Naive B cell (primary cell): ENCODE results near the gene ACER2. TPM values are rescaled to one million over a fixed set of nuclear protein-coding genes. Genes with fewer than 3 reads are reported as not detected.

ENCODE experiments used
- ATAC-seq, 2 donors: fragments of 150-1000 bp; cut with Tn5 transposase; 2 replicates each; pipeline ENCODE4 v1.10.0; 2021; ENCODE audit warnings: low read depth in 2 of 2, mild to moderate bottlenecking in 2 of 2, moderate library complexity in 2 of 2
- DNase-seq: peaks from one replicate; pipeline ENCODE4 v3.0.0; 2022
- H3K27ac Mint-ChIP-seq, 6 donors: one replicate each; pipeline ENCODE4 v1.8.0; 2020 to 2022; ENCODE audit warnings: mild to moderate bottlenecking in 6 of 6, mixed read lengths in 6 of 6, moderate library complexity in 5 of 6, inconsistent platforms in 2 of 6
- H3K27me3 Mint-ChIP-seq, 3 donors: one replicate each; pipeline ENCODE4 v1.8.0; 2021 to 2022; ENCODE audit warnings: mixed read lengths in 3 of 3, mild to moderate bottlenecking in 1 of 3
- H3K36me3 Mint-ChIP-seq, 2 donors: one replicate each; pipeline ENCODE4 v1.8.0; 2020 to 2022; ENCODE audit warnings: mixed read lengths in 2 of 2, inconsistent platforms in 1 of 2, mild to moderate bottlenecking in 1 of 2
- H3K4me1 Mint-ChIP-seq, 3 donors: one replicate each; pipeline ENCODE4 v1.8.0; 2020 to 2022; ENCODE audit warnings: mixed read lengths in 3 of 3, inconsistent platforms in 1 of 3, mild to moderate bottlenecking in 1 of 3, moderate library complexity in 1 of 3
- H3K4me3 Mint-ChIP-seq, 8 donors: one replicate each; pipeline ENCODE4 v1.8.0; 2020 to 2022; ENCODE audit warnings: mild to moderate bottlenecking in 8 of 8, mixed read lengths in 8 of 8, moderate library complexity in 8 of 8, inconsistent platforms in 2 of 8
- H3K9me3 Mint-ChIP-seq, 7 donors: one replicate each; pipeline ENCODE4 v1.8.0; 2020 to 2022; ENCODE audit warnings: mixed read lengths in 7 of 7, mild to moderate bottlenecking in 5 of 7, inconsistent platforms in 2 of 7, moderate library complexity in 1 of 7
- polyA plus RNA-seq, 6 donors: library from polyadenylated mRNA; unstranded; fragments of 300-500 nt; fragmentation: Illumina TruSeq; gene quantifications; one replicate each; pipeline ENCODE4 v1.2.3, GENCODE V29; 2021; ENCODE audit warnings: low read depth in 6 of 6

The ACER2 gene
- polyA plus RNA-seq, 6 donors from 2014 or later, result 0.14 to 0.80 (median 0.56) TPM; not detected in 1

DNA sequence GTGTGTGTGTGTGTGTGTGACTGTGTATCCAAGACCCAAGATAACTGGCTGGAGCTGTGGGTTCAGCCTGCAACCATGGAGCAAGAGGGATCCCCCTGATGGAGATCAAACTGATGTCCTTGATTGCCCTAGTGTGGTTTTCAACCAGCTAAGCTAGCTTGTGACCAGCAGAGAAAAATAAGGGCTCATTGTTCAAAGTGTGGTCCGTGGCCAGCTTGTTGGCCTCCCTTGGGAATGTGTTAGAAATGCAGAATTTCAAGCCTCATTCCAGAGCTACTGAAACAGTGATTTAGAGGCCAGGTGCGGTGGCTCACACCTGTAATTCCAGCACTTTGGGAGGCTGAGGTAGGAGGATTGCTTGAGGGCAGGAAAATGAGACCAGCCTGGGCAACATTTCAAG lies 79.9 kb downstream of the ACER2 start:
- no peak for ATAC-seq
- Mint-ChIP-seq H3K27ac (no peak overlapping the region), H3K9me3 (no peaks in the 10 kb centered on the region), H3K27me3 (peaks cover 13 to 14% (median 13%) of the 10 kb centered on the region in 3 donors), H3K4me3 (no peak overlapping the region), H3K4me1 (peaks cover 0 to 8% (median 8%) of the 10 kb centered on the region in 3 donors), H3K36me3 (no peaks in the 10 kb centered on the region)
- DNase-seq, result no peak

DNA sequence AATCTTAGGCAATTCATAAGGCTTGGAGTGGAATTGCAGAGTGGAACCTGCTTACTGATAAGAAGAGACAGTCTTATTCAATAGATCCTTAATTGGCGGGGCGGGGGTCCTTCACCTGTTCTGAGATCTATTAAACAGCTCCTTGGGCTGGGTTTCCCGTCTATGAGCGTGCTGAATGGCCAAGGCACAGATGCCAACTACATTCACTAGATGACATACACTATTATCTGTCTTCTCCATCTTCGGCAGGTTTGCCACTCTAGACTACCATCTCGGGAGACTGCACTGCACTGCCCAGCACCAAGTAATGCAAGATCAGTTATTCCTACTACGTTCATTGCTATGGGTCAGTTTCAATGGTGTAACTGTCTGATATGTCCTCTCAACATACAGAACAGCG lies 81.5 kb downstream of the ACER2 start:
- H3K36me3 Mint-ChIP-seq, result no peaks in the 10 kb centered on the region
- DNase-seq (no peak), ATAC-seq (no peak)
- H3K4me1 Mint-ChIP-seq, result peaks cover 0 to 8% (median 8%) of the 10 kb centered on the region in 3 donors
- peak overlapping the region in 1 of 6 donors; percentile 26 for H3K27ac Mint-ChIP-seq
- H3K27me3 Mint-ChIP-seq, result peaks cover 14 to 20% (median 18%) of the 10 kb centered on the region in 3 donors
- no peak overlapping the region for H3K4me3 Mint-ChIP-seq
- H3K9me3 Mint-ChIP-seq, result no peaks in the 10 kb centered on the region

DNA sequence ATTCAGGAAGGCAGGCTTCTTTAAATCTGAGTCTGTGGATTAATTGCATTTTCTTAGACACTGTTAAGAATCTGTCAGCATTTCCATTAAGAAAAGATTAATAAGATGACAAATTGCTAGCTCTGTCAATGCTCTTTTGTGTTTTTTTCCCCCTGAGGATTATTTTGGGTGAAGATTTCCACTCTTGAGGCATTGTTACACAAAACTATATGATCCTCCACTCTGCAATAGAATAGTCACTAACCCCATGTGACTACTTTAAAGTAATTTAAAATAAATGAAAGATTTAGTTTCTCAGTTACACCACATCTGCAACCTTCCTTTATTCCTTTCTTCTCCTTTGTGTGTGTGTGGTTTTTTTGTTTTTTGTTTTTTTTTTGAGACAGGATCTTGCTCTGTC lies 82.0 kb downstream of the ACER2 start:
- Mint-ChIP-seq H3K27me3 (peaks cover 14 to 20% (median 18%) of the 10 kb centered on the region in 3 donors), H3K36me3 (no peaks in the 10 kb centered on the region), H3K9me3 (no peaks in the 10 kb centered on the region), H3K4me1 (peaks cover 0 to 8% (median 8%) of the 10 kb centered on the region in 3 donors), H3K27ac (no peak overlapping the region), H3K4me3 (no peak overlapping the region)
- DNase-seq (no peak), ATAC-seq (no peak)

DNA sequence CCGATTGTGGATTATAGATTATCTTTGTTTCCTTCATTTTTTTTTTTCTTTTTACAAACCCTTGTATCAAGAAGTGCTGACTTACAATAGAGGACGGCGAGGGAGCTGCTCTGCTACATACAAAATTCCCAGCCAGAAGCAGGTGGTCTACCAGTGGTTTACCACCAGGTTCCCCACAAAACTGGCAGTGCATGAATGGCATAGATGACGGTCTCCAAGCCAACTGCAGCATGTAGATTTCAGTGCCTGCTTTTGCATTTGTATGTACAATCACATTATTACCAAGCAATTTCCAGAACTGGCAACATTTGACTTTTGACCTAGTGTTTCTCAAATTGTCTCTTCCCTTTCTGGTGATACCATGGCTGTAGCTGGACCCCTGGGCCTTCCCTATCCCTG lies 84.0 kb downstream of the ACER2 start:
- no peak overlapping the region for H3K27ac Mint-ChIP-seq
- peaks cover 14 to 18% (median 15%) of the 10 kb centered on the region in 3 donors for H3K27me3 Mint-ChIP-seq
- no peak for ATAC-seq
- H3K4me1 Mint-ChIP-seq, result peaks cover 0 to 8% (median 8%) of the 10 kb centered on the region in 3 donors
- H3K9me3 Mint-ChIP-seq, result no peaks in the 10 kb centered on the region
- peak overlapping the region in 3 of 8 donors; percentile 6 to 32 (median 20) for H3K4me3 Mint-ChIP-seq
- H3K36me3 Mint-ChIP-seq, result no peaks in the 10 kb centered on the region
- no peak for DNase-seq

DNA sequence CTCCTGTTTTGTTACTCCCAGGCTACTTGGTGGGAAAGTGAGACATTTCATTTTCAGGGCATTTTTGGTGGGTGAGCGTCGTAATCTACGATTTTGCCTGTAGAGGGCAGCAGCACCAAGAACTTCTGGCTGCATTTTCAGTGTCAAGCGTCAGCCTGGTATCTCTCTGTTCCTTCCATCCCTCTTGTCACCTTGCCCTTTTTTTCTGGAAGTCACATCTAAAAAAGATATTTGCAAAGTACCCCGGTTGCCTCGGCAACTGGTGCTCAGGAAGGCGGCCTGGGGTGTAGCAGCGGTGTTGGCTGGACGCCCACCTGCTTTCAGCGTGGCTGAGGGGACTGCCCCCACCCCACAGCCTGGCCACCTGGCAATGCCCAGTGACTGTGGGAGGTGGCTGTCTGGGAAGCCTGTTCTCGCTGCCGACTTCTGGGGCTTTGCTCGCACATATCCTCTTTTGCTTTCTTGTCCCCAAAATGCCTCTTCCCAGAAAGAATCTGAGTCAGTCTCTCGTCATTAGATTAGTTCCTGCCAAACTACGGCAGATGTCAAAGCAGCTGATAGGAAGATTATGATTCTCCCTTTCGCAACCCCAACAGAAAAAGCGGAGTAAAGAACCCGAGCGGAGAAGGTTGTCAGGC lies 84.5 kb downstream of the ACER2 start:
- peak overlapping the region in 6 of 8 donors; percentile 6 to 82 (median 34) for H3K4me3 Mint-ChIP-seq
- H3K4me1 Mint-ChIP-seq, result peaks cover 0 to 8% (median 8%) of the 10 kb centered on the region in 3 donors
- DNase-seq, result peak; percentile 9
- peaks cover 14 to 18% (median 15%) of the 10 kb centered on the region in 3 donors for H3K27me3 Mint-ChIP-seq
- no peaks in the 10 kb centered on the region for H3K9me3 Mint-ChIP-seq
- no peak overlapping the region for H3K27ac Mint-ChIP-seq
- no peaks in the 10 kb centered on the region for H3K36me3 Mint-ChIP-seq
- ATAC-seq, result peak; percentile 34 to 44

DNA sequence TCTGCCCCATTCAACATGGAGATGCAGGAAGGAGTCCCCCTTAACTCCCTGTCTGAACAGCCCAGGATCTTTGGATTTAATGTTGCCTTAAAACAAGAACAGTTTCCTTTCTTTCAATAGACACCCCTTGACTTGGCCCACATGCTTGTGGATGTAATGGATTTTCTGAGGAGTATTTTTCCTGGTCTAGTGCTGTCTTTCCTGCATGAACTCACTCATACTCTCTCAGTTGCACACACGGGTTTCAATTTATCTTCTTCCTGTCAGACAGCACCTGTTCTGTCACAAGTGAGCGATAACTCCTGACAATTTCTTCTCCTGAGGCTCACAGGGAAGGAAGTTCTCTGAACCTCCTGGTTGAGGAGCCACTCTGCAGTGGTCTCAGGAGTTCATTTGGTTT lies 85.1 kb downstream of the ACER2 start:
- Mint-ChIP-seq H3K4me3 (peak overlapping the region in 1 of 8 donors; percentile 82), H3K4me1 (peaks cover 0 to 8% (median 8%) of the 10 kb centered on the region in 3 donors), H3K9me3 (no peaks in the 10 kb centered on the region), H3K27ac (peak overlapping the region in 1 of 6 donors; percentile 12), H3K36me3 (no peaks in the 10 kb centered on the region), H3K27me3 (peaks cover 14 to 18% (median 15%) of the 10 kb centered on the region in 3 donors)
- no peak for ATAC-seq
- DNase-seq, result no peak

DNA sequence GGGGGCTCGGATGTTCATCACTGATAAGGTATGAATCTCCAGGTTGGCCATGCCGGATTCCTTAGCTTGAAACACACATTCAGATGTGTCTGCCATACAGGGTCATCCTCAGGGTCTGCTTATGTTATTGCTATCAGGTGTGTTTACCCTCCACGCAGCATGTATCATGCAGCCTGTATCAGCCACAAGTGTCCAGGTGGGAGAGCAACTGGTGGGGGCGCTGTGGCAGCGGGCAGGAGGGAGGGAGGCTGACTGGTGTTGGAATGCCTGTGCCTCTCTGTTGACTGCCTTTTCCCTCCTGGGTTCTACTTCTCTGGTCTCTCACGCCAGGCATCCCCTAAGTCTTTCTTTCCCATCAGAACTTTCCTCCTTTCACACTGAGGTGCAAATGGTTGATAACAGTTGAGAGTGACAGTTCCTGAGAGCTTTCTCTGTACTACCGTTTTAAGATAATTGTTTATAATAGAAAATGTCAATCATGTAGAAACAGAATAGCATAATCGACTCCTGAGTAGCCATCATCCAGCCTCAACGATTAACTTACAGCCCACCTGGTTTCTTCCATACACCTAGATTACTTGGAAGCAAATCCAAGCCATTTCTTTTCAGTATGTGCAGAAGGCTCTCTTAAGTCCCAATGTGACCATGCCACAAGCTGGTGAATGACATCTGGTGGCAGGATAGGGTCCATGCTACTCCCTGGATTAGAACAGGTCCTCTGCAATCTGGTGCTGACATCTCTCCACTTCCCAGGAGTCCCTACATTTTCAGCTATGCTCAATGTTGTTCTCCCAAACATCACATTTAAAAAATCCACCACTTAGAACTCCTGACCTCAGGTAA lies 86.6 kb downstream of the ACER2 start:
- peaks cover 0 to 11% (median 4%) of the 10 kb centered on the region in 7 donors for H3K9me3 Mint-ChIP-seq
- DNase-seq (no peak), ATAC-seq (no peak)
- H3K4me1 Mint-ChIP-seq, result peaks cover 0 to 8% (median 8%) of the 10 kb centered on the region in 3 donors
- no peak overlapping the region for H3K4me3 Mint-ChIP-seq
- H3K36me3 Mint-ChIP-seq, result no peaks in the 10 kb centered on the region
- peak overlapping the region in 1 of 6 donors; percentile 69 for H3K27ac Mint-ChIP-seq
- H3K27me3 Mint-ChIP-seq, result peaks cover 14 to 18% (median 15%) of the 10 kb centered on the region in 3 donors

DNA sequence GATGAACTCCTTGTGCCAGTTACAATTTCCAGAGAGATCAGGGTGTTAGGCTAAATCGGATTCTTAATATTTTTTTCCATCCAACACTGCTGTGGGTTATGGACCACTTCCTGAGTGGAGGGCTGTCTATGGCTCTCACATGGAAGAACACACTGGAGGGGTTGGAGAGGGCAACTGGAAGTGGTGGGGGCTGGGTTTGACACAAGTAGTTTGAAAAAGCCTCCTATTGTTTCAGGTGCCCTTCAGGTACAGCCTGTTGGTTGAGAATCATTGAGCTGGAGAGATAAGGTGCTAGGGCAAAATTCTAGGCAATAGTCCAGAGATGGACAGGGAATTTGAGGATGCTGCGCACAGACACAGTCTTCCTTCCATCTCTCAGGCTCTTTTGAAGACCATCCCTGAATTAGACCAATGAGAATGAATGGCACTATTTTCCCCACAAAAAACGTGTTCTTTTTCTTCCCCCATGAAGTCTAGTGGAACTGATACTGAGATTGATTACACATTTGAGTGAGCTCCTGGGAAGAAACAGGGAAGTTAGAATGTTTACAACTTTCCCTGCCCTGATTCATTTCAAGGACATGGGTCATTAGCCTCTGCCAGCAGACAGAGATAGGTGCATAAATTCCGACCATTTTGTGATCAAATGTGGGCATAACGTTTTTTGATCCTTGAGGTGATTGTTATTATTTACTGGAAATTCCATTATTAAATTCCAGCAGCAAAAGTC lies 87.7 kb downstream of the ACER2 start:
- no peak overlapping the region for H3K4me3 Mint-ChIP-seq
- peaks cover 0 to 8% (median 8%) of the 10 kb centered on the region in 3 donors for H3K4me1 Mint-ChIP-seq
- DNase-seq (no peak), ATAC-seq (no peak)
- H3K9me3 Mint-ChIP-seq, result peaks cover 0 to 19% (median 8%) of the 10 kb centered on the region in 7 donors
- no peaks in the 10 kb centered on the region for H3K36me3 Mint-ChIP-seq
- peaks cover 15 to 23% (median 18%) of the 10 kb centered on the region in 3 donors for H3K27me3 Mint-ChIP-seq
- H3K27ac Mint-ChIP-seq, result no peak overlapping the region

DNA sequence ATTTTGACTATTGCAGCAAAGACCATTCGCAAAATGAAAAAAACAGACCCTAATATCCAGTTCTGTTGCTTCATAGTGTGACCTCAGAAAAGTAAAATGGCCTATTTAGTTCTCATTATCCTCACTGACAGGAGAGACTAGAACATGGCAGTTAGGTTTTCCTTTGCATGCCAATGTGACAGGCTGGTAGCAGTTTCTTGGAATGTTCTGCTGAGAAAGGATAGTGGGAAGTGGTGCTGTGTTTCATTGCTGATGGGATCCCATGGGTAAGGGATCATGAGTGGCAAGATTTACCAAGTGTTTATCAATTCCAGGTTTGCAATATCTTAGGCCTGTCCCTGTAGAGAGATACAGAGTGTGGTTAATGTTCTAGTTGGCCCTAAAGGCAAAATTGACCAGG lies 88.5 kb downstream of the ACER2 start:
- DNase-seq (no peak), ATAC-seq (no peak)
- Mint-ChIP-seq H3K27ac (no peak overlapping the region), H3K27me3 (peaks cover 15 to 27% (median 18%) of the 10 kb centered on the region in 3 donors), H3K4me1 (peaks cover 0 to 8% (median 8%) of the 10 kb centered on the region in 3 donors), H3K36me3 (no peaks in the 10 kb centered on the region), H3K4me3 (no peak overlapping the region), H3K9me3 (peaks cover 0 to 19% (median 8%) of the 10 kb centered on the region in 7 donors)

DNA sequence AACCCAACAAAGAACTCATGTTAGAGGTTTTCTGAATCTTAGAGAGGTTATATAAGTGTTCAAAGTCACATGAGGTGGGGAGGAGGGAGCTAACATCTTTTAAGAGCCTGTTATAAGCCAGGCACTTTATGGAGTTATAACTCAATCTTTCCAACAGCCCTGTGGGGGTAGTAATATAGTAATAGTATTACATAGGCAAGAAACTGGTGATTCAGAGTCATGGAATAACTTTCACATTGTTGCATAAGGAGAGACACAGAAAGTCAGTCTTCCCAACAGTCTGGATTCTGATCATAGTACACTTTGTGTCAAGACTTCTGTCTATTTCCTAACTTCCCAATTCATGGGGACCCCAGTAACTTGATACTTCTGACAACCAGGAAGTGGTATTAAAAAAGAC lies 89.2 kb downstream of the ACER2 start:
- no peak overlapping the region for H3K4me3 Mint-ChIP-seq
- DNase-seq (no peak), ATAC-seq (no peak)
- H3K36me3 Mint-ChIP-seq, result no peaks in the 10 kb centered on the region
- peaks cover 13 to 26% (median 13%) of the 10 kb centered on the region in 3 donors for H3K27me3 Mint-ChIP-seq
- no peak overlapping the region for H3K27ac Mint-ChIP-seq
- peaks cover 0 to 7% (median 6%) of the 10 kb centered on the region in 3 donors for H3K4me1 Mint-ChIP-seq
- H3K9me3 Mint-ChIP-seq, result peaks cover 0 to 19% (median 8%) of the 10 kb centered on the region in 7 donors

Other genes with a start within 250 kb of the ACER2 start
- 10 to 100 TPM; 12.1 to 27.8 (median 21.7) TPM for gene DENND4C, start 178.3 kb upstream of the ACER2 start, polyA plus RNA-seq
- 1,000 to 10,000 TPM; 2,079 to 2,812 (median 2,434) TPM for gene RPS6, start 28.8 kb upstream of the ACER2 start, polyA plus RNA-seq